GM12864 (cell line): ENCODE measurements around the gene LOX.

Experiments
- DNase-seq: peaks from one replicate; pipeline ENCODE4 v3.0.0-alpha.2; 2011; ENCODE audit warnings: low read depth
- H3K4me3 ChIP-seq: 2 replicates; pipeline ENCODE4 v1.5.1; 2011; ENCODE audit warnings: mild to moderate bottlenecking, low read depth, low read length, control low read depth
- CTCF ChIP-seq: IDR thresholded peaks from 2 replicates; pipeline ENCODE4 v1.5.1; 2011; ENCODE audit warnings: low read depth, mild to moderate bottlenecking, moderate library complexity, low read length, control low read depth, inconsistent platforms; ENCODE audit errors: missing control alignments

The LOX gene

GRCh38 chr5:122076050-122076461 lies 2.0 kb downstream of the LOX start:
- DNase-seq = no peak

GRCh38 chr5:122073864-122074263 lies 4.2 kb downstream of the LOX start:
- no peak for TF ChIP-seq CTCF
- no peak overlapping the region for H3K4me3 ChIP-seq
- DNase-seq = no peak

More at GRCh38 chr5:122076050-122076461, 2.0 kb downstream of the LOX start:
- H3K4me3 ChIP-seq = no peak overlapping the region
- no peak for TF ChIP-seq CTCF

GRCh38 chr5:122073018-122073417 lies 5.0 kb downstream of the LOX start:
- DNase-seq = no peak
- no peak overlapping the region for H3K4me3 ChIP-seq

GRCh38 chr5:122067390-122067789 lies 10.7 kb downstream of the LOX start:
- no peak for TF ChIP-seq CTCF
- DNase-seq = no peak

More at GRCh38 chr5:122073018-122073417, 5.0 kb downstream of the LOX start:
- no peak for TF ChIP-seq CTCF

GRCh38 chr5:122064992-122065391 lies 13.1 kb downstream of the LOX start:
- DNase-seq = no peak
- no peak overlapping the region for H3K4me3 ChIP-seq
- no peak for TF ChIP-seq CTCF

More at GRCh38 chr5:122067390-122067789, 10.7 kb downstream of the LOX start:
- H3K4me3 ChIP-seq = no peak overlapping the region

- TF ChIP-seq CTCF = no peak
- no peak overlapping the region for H3K4me3 ChIP-seq
- no peak for DNase-seq
These were observed 14.2 kb downstream of the LOX start for GRCh38 chr5:122063836-122064235.

- DNase-seq = no peak
- H3K4me3 ChIP-seq = no peak overlapping the region
- TF ChIP-seq CTCF = no peak
These were observed 15.9 kb downstream of the LOX start for GRCh38 chr5:122062205-122062604.
